Measurements from ENCODE around the gene KDM4C.
A peak's percentile ranks its signal among the peaks of the same experiment; 100 is the strongest.
"Not testable (repeated sequence)": the region's sequence is repeated elsewhere in the genome, so short reads cannot be mapped to it uniquely, and the experiment has no call there.

The KDM4C gene

GRCh38 chr9:6757456-6758247 lies at the start of gene KDM4C:
KDM4C (plus strand) TSS chr9:6757973; CDS start chr9:6792989, 35,016 bp downstream.
- peak; percentile 97 for DNase-seq

- DNase-seq, result no peak
These were observed 49.0 kb upstream of the KDM4C start for GRCh38 chr9:6708732-6709131.

- no peak for DNase-seq
These were observed 46.4 kb upstream of the KDM4C start for GRCh38 chr9:6711403-6711802.

GRCh38 chr9:6712041-6712440 lies 45.7 kb upstream of the KDM4C start:
- no peak for DNase-seq

- DNase-seq, result no peak
These were observed 43.6 kb upstream of the KDM4C start for GRCh38 chr9:6714176-6714575.

- not testable (repeated sequence) for DNase-seq
These were observed 42.5 kb upstream of the KDM4C start for GRCh38 chr9:6715153-6715754.

- DNase-seq, result peak; percentile 47
These were observed 41.8 kb upstream of the KDM4C start for GRCh38 chr9:6715755-6716643.

GRCh38 chr9:6716766-6717165 lies 41.0 kb upstream of the KDM4C start:
- no peak for DNase-seq

GRCh38 chr9:6723881-6724420 lies 33.8 kb upstream of the KDM4C start:
- DNase-seq, result no peak

GRCh38 chr9:6733257-6733656 lies 24.5 kb upstream of the KDM4C start:
- no peak for DNase-seq

GRCh38 chr9:6733831-6734230 lies 23.9 kb upstream of the KDM4C start:
- DNase-seq, result no peak

GRCh38 chr9:6735422-6735821 lies 22.4 kb upstream of the KDM4C start:
- DNase-seq, result no peak

- DNase-seq, result no peak
These were observed 18.6 kb upstream of the KDM4C start for GRCh38 chr9:6739218-6739617.

GRCh38 chr9:6748861-6749260 lies 8.9 kb upstream of the KDM4C start:
- not testable (repeated sequence) for DNase-seq

- not testable (repeated sequence) for DNase-seq
These were observed 2.9 kb upstream of the KDM4C start for GRCh38 chr9:6754861-6755260.

GRCh38 chr9:6757132-6757455 lies 679 bp upstream of the KDM4C start:
- DNase-seq, result no peak

- no peak for DNase-seq
These were observed 400 bp downstream of the KDM4C start for GRCh38 chr9:6758248-6758497.

GRCh38 chr9:6758498-6759184 lies 868 bp downstream of the KDM4C start:
- DNase-seq, result peak; percentile 64

- DNase-seq, result peak; percentile 22
These were observed 1.6 kb downstream of the KDM4C start for GRCh38 chr9:6759185-6759977.

GRCh38 chr9:6761306-6761705 lies 3.5 kb downstream of the KDM4C start:
- DNase-seq, result no peak

GRCh38 chr9:6763244-6763643 lies 5.5 kb downstream of the KDM4C start:
- no peak for DNase-seq

- DNase-seq, result no peak
These were observed 6.2 kb downstream of the KDM4C start for GRCh38 chr9:6764011-6764410.
